ENCODE data around the gene CD24.

CD24 gene

DNA sequence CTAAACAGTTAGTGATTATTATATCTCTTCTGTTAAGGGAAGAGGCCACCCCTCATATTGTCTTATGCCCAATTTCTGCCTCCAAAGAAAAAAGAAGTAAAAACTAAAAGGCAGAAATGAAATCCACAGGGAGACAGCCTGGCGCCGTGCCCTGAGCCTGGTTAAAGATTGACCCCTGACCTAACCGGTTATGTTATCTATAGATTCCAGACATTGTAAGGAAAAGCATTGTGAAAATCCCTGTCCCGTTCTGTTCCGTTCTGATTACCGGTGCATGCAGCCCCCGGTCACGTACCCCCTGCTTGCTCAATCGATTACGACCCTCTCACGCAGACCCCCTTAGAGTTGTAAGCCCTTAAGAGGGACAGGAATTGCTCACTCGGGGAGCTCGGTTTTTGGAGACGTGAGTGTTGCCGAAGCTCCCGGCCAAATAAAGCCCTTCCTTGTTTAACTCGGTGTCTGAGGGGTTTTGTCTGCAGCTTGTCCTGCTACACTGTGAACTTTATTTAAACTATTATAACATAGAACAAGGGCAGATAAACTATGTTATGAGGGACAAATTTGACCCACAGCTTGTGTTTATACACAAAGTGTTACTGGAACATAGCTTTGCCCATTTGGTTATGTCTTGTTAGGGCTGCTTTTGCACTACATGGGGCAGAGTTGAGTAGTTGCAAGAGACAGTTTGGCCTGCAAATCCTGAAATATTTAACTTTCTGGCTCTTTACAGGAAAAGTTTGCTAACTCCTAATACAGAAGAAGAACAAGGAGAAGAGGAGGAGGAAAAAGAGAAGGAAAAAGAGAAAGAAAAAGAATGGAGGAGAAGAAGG lies 49.6 kb downstream of the CD24 start:
- TF ChIP-seq, protein P1, sequence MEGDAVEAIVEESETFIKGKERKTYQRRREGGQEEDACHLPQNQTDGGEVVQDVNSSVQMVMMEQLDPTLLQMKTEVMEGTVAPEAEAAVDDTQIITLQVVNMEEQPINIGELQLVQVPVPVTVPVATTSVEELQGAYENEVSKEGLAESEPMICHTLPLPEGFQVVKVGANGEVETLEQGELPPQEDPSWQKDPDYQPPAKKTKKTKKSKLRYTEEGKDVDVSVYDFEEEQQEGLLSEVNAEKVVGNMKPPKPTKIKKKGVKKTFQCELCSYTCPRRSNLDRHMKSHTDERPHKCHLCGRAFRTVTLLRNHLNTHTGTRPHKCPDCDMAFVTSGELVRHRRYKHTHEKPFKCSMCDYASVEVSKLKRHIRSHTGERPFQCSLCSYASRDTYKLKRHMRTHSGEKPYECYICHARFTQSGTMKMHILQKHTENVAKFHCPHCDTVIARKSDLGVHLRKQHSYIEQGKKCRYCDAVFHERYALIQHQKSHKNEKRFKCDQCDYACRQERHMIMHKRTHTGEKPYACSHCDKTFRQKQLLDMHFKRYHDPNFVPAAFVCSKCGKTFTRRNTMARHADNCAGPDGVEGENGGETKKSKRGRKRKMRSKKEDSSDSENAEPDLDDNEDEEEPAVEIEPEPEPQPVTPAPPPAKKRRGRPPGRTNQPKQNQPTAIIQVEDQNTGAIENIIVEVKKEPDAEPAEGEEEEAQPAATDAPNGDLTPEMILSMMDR (IDR thresholded peaks at IDR 0.05; ENCODE audit: low read depth, low read length, missing control alignments): no peak
- no peak for DNase-seq (ENCODE audit: extremely low read depth, low read depth)
- H3K4me3 ChIP-seq (replicated peaks; ENCODE audit: low read depth, low read length): no peak overlapping the region

DNA sequence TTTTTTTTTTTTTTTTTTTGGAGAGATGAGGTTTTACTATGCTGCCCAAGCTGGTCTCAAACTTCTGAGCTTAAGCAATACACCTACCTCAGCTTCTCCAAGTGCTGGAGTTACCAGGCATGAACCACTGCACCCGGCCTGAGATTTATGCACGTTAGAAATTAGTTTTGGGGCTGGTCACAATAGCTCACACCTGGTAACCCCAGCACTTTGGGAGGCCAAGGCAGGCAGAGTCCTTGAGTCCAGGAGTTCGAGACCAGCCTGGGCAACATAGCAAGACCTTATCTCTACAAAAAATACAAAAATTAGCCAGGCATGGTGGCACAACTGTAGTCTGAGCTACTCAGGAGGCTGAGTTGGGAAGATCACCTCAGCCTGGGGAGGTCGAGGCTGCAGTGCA lies 51.9 kb downstream of the CD24 start:
- no peak for DNase-seq (ENCODE audit: extremely low read depth, low read depth)
- TF ChIP-seq, protein P1 (IDR thresholded peaks at IDR 0.05; ENCODE audit: low read depth, low read length, missing control alignments): no peak
- no peak overlapping the region for H3K4me3 ChIP-seq (replicated peaks; ENCODE audit: low read depth, low read length)
